Breast epithelium (tissue), 4 donors: ENCODE measurements around the gene MAMLD1. TPM values are rescaled to one million over a fixed set of nuclear protein-coding genes. Genes with fewer than 3 reads are reported as not detected.

Experiments used
- DNase-seq, 2 donors: peaks; one replicate each; pipeline ENCODE4 v3.0.0-alpha.2; 2019; ENCODE audit warnings: low spot score in 2 of 2
- H3K27ac ChIP-seq, 2 donors: fragments of 200-600 bp; sonication (generic) in 1 of 2; one replicate each; pipeline ENCODE4 v1.5.1; 2016 to 2019; ENCODE audit warnings: mild to moderate bottlenecking in 1 of 2
- H3K27me3 ChIP-seq, 2 donors: fragments of 200-600 bp; sonication (generic) in 1 of 2; one replicate each; pipeline versions ENCODE4 v1.5.1 to v1.6.0; 2017 to 2019; ENCODE audit warnings: control low read depth in 1 of 2, mild to moderate bottlenecking in 1 of 2
- H3K36me3 ChIP-seq: fragments of 200-600 bp; one replicate; pipeline ENCODE4 v1.5.1; 2019
- H3K4me1 ChIP-seq, 2 donors: fragments of 200-600 bp; sonication (generic); one replicate each; pipeline ENCODE4 v1.5.1; 2016 to 2019; ENCODE audit warnings: control low read depth in 1 of 2
- H3K4me3 ChIP-seq, 3 donors: fragments of 200-600 bp; sonication (generic); 1 replicate in 2 of 3; 2 replicates in 1 of 3; pipeline ENCODE4 v1.5.1; 2016 to 2019; ENCODE audit warnings: mild to moderate bottlenecking in 3 of 3, moderate library complexity in 2 of 3
- H3K9me3 ChIP-seq, 2 donors: fragments of 200-600 bp; sonication (generic) in 1 of 2; one replicate each; pipeline ENCODE4 v1.5.1; 2016 to 2019; ENCODE audit warnings: control low read depth in 1 of 2
- POLR2A ChIP-seq: fragments of 450-650 bp; IDR thresholded peaks from one replicate; pipeline ENCODE4 v1.6.1; 2016; ENCODE audit warnings: antibody characterized with exemption, mild to moderate bottlenecking, moderate library complexity
- POLR2AphosphoS5 ChIP-seq, 3 donors: sonication (generic); formaldehyde crosslinking; IDR thresholded peaks; one replicate each; pipeline ENCODE4 v1.6.1; 2017; ENCODE audit warnings: antibody characterized with exemption in 3 of 3
- intact Hi-C: fragments of 100-400 bp; cut with DNase I; formaldehyde crosslinking; loops from one replicate; pipeline ENCODE4 v1.15.1; 2023; ENCODE audit warnings: low total_unique reads
- total RNA-seq, 3 donors: library from RNA; depleted of rRNA; stranded (reverse); fragments of >200 nt; gene quantifications; one replicate each; pipeline ENCODE4 v1.1.0, GENCODE V29; 2016
- TF ChIP-seq, protein P1 (sequence below), 3 donors: fragments of 450-650 bp; IDR thresholded peaks; one replicate each; pipeline ENCODE4 v1.5.1; 2016 to 2017; ENCODE audit warnings: antibody characterized with exemption in 3 of 3, mild to moderate bottlenecking in 3 of 3, moderate library complexity in 3 of 3

MAMLD1 gene
- total RNA-seq, 3 donors from 2014 or later: 2.3 to 14.7 (median 2.8) TPM

DNA sequence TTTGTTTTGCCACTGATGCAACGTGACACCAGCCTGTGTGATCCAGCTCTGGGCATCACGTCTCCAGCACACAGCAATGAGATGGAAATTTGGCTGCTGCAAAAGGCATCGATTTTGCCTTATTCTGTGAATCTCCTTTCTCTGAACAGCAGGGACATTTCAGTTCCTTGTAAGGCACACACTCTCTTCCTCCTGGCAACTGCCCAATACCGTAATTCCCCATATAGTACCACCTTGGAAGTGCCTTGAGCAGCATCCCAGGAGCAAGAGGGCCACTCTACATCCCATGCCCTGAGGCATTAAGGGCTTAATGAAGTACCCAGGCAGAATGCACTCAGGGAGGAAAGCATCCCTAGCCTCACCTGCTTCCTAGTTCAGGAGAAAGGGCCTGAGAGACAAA, 10.5 kb upstream of the MAMLD1 start:
- no peaks in the 10 kb centered on the region for H3K9me3 ChIP-seq
- H3K4me3 ChIP-seq: no peak overlapping the region
- peaks cover 0 to 18% of the 10 kb centered on the region in 2 donors for H3K27me3 ChIP-seq
- H3K36me3 ChIP-seq: no peaks in the 10 kb centered on the region
- H3K4me1 ChIP-seq: no peaks in the 10 kb centered on the region
- DNase-seq: no peak
- no peak for TF ChIP-seq POLR2A
- H3K27ac ChIP-seq: no peak overlapping the region
- intact Hi-C loops: no loop called here

DNA sequence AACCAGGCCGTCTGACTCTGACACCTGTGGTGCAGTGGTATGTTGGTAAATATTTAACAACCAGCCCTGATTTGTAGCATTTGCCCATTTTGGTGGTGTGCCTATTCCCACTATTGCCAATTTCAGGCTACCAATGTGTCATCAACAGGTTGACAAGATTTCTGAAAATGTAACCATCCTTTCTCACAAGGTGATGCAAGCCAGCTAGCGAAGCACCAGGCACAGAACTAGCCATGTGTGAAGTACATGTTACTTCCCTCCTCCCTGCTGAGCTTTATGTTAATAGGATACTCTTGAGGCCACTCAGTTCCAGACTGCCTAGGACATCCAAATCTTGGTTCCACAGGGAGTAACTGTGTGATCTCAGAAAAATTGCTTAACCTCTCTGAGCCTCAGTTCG, 7.2 kb upstream of the MAMLD1 start:
- TF ChIP-seq, protein P1, sequence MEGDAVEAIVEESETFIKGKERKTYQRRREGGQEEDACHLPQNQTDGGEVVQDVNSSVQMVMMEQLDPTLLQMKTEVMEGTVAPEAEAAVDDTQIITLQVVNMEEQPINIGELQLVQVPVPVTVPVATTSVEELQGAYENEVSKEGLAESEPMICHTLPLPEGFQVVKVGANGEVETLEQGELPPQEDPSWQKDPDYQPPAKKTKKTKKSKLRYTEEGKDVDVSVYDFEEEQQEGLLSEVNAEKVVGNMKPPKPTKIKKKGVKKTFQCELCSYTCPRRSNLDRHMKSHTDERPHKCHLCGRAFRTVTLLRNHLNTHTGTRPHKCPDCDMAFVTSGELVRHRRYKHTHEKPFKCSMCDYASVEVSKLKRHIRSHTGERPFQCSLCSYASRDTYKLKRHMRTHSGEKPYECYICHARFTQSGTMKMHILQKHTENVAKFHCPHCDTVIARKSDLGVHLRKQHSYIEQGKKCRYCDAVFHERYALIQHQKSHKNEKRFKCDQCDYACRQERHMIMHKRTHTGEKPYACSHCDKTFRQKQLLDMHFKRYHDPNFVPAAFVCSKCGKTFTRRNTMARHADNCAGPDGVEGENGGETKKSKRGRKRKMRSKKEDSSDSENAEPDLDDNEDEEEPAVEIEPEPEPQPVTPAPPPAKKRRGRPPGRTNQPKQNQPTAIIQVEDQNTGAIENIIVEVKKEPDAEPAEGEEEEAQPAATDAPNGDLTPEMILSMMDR (IDR thresholded peaks at IDR 0.05): no peak
- TF ChIP-seq POLR2A: no peak
- TF ChIP-seq POLR2AphosphoS5 (IDR thresholded peaks at IDR 0.05): no peak
- DNase-seq: no peak
- Histone ChIP-seq H3K9me3 (no peaks in the 10 kb centered on the region), H3K27me3 (peaks cover 0 to 15% of the 10 kb centered on the region in 2 donors), H3K36me3 (no peaks in the 10 kb centered on the region), H3K4me1 (no peaks in the 10 kb centered on the region), H3K4me3 (no peak overlapping the region), H3K27ac (no peak overlapping the region)
- intact Hi-C loops: no loop called here

DNA sequence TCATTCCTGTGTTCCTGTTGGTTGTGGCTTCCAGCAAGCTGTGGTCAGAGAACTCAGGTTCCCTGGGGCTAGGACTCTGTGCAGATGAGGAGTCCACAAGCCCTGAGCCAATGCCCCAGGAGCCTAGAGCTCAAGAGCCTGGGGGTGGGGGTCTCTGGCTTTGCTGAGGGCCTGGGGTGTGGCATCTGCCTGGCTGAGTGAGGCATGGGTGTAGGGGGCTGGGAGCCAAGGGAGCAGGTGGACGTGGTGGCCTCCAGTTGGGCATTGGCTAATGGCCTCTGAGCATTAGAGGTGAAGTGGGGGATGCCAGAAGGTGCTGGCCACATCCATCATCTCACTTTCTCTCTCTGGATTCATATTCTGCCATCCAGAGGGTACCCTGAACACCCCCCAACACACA, 5.3 kb upstream of the MAMLD1 start:
- no peak for DNase-seq
- TF ChIP-seq POLR2A (no peak), POLR2AphosphoS5 (IDR thresholded peaks at IDR 0.05) (no peak)
- TF ChIP-seq, protein P1 (IDR thresholded peaks at IDR 0.05): no peak
- H3K27ac ChIP-seq: no peak overlapping the region

DNA sequence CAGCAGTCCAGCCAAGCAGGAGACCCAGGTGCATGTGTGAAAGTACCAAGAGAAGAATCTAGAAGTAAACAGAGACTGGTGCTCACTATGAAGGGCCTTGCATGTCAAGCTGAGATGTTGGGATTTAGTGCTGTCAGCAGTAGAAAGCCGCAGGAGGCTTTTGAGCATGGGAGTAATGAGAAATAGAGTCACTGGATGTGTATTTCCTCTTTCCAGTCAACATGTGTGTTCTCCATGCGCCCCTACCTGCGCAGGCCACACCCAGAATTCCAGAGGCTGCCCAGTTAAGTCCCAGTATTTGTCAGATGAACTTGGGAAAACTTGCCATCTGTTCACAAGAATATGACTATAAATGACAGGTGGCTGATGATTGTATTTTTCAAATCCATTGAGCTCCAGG, 4.5 kb upstream of the MAMLD1 start:
- DNase-seq: no peak
- Histone ChIP-seq H3K9me3 (no peaks in the 10 kb centered on the region), H3K4me1 (no peaks in the 10 kb centered on the region), H3K36me3 (no peaks in the 10 kb centered on the region), H3K4me3 (no peak overlapping the region), H3K27ac (no peak overlapping the region), H3K27me3 (peaks cover 0 to 16% of the 10 kb centered on the region in 2 donors)
- TF ChIP-seq POLR2A (no peak), POLR2AphosphoS5 (IDR thresholded peaks at IDR 0.05) (no peak)
- TF ChIP-seq, protein P1 (IDR thresholded peaks at IDR 0.05): no peak
- intact Hi-C loops: no loop called here

More for the DNA sequence above, 5.3 kb upstream of the MAMLD1 start:
- H3K36me3 ChIP-seq: no peaks in the 10 kb centered on the region
- H3K4me3 ChIP-seq: no peak overlapping the region
- H3K27me3 ChIP-seq: peaks cover 0 to 16% of the 10 kb centered on the region in 2 donors
- no peaks in the 10 kb centered on the region for H3K9me3 ChIP-seq
- intact Hi-C loops: no loop called here
- H3K4me1 ChIP-seq: no peaks in the 10 kb centered on the region

DNA sequence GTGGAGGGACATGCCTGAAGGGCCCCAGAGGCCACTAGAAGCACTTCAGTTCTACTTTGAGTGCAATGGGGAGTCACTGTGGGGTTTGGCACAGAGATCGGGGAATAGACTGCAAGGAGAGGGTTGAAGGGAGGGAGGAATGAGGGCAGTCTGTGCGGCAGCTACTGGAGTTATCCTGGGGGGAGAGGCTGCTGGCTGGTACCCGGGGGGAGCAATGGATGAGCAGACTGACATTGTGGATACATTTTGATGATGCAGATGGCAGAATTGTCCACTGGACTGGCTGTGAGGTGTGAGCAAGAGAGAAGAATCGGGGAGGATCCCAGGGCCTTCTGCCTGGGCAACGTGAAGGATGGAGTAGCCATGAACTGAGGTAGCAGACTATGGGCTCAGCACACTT, 2.8 kb upstream of the MAMLD1 start:
- Histone ChIP-seq H3K27ac (no peak overlapping the region), H3K4me1 (no peaks in the 10 kb centered on the region), H3K4me3 (no peak overlapping the region), H3K9me3 (no peaks in the 10 kb centered on the region), H3K36me3 (no peaks in the 10 kb centered on the region), H3K27me3 (peaks cover 0 to 16% of the 10 kb centered on the region in 2 donors)
- intact Hi-C loops: no loop called here
- TF ChIP-seq POLR2A: no peak
- TF ChIP-seq, protein P1 (IDR thresholded peaks at IDR 0.05): no peak
- no peak for DNase-seq
